Measurements from ENCODE around the gene PIBF1.

PIBF1 gene

DNA sequence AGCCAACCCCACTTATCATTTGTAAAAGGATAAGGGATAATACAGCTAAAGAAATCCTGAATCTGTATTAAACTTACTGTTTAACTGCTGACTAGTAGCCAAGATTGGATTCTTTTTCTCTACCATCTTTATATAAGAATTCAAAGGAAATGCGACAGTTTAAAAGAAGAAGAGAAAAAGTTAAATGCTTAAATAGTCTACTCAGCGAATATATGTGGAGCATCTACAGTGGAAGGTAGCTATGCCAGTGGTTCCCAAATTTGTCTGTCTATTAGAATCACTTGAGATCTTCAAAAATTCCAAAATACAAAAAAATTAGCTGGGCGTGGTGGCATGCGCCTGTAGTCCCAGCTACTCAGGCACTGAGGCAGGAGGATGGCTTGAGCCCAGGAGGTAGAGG, 216.1 kb downstream of the PIBF1 start:
- TF ChIP-seq, protein P1, sequence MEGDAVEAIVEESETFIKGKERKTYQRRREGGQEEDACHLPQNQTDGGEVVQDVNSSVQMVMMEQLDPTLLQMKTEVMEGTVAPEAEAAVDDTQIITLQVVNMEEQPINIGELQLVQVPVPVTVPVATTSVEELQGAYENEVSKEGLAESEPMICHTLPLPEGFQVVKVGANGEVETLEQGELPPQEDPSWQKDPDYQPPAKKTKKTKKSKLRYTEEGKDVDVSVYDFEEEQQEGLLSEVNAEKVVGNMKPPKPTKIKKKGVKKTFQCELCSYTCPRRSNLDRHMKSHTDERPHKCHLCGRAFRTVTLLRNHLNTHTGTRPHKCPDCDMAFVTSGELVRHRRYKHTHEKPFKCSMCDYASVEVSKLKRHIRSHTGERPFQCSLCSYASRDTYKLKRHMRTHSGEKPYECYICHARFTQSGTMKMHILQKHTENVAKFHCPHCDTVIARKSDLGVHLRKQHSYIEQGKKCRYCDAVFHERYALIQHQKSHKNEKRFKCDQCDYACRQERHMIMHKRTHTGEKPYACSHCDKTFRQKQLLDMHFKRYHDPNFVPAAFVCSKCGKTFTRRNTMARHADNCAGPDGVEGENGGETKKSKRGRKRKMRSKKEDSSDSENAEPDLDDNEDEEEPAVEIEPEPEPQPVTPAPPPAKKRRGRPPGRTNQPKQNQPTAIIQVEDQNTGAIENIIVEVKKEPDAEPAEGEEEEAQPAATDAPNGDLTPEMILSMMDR (conservative IDR thresholded peaks at IDR 0.05; ENCODE audit: low read depth, low read length) = no peak

DNA sequence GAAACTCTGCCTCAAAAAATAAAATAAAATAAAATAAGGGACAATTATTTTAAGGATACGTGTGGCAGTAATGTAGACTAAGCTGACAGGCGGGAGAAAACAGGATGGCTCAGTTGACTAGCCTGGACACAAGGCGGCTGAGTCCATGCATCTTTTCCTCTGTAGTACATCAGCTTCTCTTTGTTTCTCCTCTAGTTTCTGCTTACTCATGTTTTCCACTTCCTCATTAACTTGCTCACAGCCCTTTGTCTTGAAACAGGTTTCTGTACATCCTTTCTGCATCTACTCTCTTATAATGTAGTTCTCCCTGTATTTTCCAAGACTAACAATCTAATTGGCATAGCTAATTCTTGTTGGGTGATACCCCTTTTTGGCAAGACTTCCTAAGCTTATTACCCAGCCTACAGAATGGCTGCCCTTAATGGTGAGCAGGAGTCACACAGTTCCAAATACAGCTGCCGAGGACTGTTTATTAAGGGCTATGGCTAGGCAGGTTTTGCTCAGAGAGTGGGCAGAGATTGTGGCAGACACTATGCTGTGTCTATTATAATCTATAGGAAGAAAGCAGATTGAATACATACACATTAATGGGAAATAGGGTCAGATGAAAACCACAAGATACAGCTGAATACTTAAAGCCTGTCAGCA, 218.2 kb downstream of the PIBF1 start:
- H3K9ac ChIP-seq = no peak overlapping the region
- H3K27me3 ChIP-seq (ENCODE audit: insufficient read depth, low read depth) = no peaks in the 10 kb centered on the region
- no peak overlapping the region; the same call in 1 of the 2 replicates for H3K27ac ChIP-seq
- no peak overlapping the region for H2AFZ ChIP-seq (ENCODE audit: low read depth)
- peaks cover 11% of the 10 kb centered on the region for H3K4me1 ChIP-seq (ENCODE audit: low read depth, poor library complexity, severe bottlenecking)
- no peaks in the 10 kb centered on the region for H3K79me2 ChIP-seq (ENCODE audit: insufficient read depth, low read depth)
- 0 out of 2 replicates have a peak overlapping the region, but pooled peaks have one; percentile 17 for H3K4me2 ChIP-seq
- no peak overlapping the region for H3K4me3 ChIP-seq (IDR thresholded peaks at IDR 0.05; ENCODE audit: insufficient read depth, low read depth, low read length)
- TF ChIP-seq, protein P1 (conservative IDR thresholded peaks at IDR 0.05; ENCODE audit: low read depth, low read length) = no peak
- no peaks in the 10 kb centered on the region for H3K36me3 ChIP-seq (ENCODE audit: insufficient read depth)
- no peaks in the 10 kb centered on the region for H4K20me1 ChIP-seq (ENCODE audit: insufficient read depth)

More for the DNA sequence above, 216.1 kb downstream of the PIBF1 start:
- Histone ChIP-seq H3K4me1 (ENCODE audit: low read depth, poor library complexity, severe bottlenecking) (peaks cover 11% of the 10 kb centered on the region), H3K27me3 (ENCODE audit: insufficient read depth, low read depth) (no peaks in the 10 kb centered on the region), H3K4me3 (IDR thresholded peaks at IDR 0.05; ENCODE audit: insufficient read depth, low read depth, low read length) (no peak overlapping the region), H3K27ac (no peak overlapping the region), H3K36me3 (ENCODE audit: insufficient read depth) (no peaks in the 10 kb centered on the region), H4K20me1 (ENCODE audit: insufficient read depth) (no peaks in the 10 kb centered on the region), H3K79me2 (ENCODE audit: insufficient read depth, low read depth) (no peaks in the 10 kb centered on the region), H3K4me2 (no peak overlapping the region), H3K9ac (no peak overlapping the region), H2AFZ (ENCODE audit: low read depth) (no peak overlapping the region)

DNA sequence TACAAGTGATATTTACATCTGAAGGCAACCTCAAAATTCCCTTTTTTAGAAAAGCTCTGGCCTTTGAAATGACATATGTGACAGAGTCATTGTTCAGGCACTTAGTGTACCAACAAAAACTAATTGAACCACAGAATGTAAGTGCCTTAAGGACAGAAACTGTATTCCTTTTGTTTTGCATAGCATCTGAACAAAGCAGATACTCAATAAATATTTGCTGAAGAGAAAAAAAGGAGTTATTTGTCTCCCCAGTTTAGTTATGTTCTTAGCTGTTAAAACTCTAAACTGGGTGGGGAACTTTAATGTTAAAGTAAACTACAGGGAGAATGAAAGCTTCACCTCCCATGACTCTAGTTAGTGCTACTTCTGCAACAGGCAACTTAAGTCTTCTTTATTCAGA, 220.0 kb downstream of the PIBF1 start:
- Histone ChIP-seq H3K4me1 (ENCODE audit: low read depth, poor library complexity, severe bottlenecking) (peaks cover 11% of the 10 kb centered on the region), H3K36me3 (ENCODE audit: insufficient read depth) (no peaks in the 10 kb centered on the region), H3K9ac (no peak overlapping the region), H3K79me2 (ENCODE audit: insufficient read depth, low read depth) (no peaks in the 10 kb centered on the region), H4K20me1 (ENCODE audit: insufficient read depth) (no peaks in the 10 kb centered on the region), H2AFZ (ENCODE audit: low read depth) (no peak overlapping the region), H3K4me3 (IDR thresholded peaks at IDR 0.05; ENCODE audit: insufficient read depth, low read depth, low read length) (no peak overlapping the region), H3K4me2 (no peak overlapping the region), H3K27ac (no peak overlapping the region), H3K27me3 (ENCODE audit: insufficient read depth, low read depth) (no peaks in the 10 kb centered on the region)
- TF ChIP-seq, protein P1 (conservative IDR thresholded peaks at IDR 0.05; ENCODE audit: low read depth, low read length) = no peak

DNA sequence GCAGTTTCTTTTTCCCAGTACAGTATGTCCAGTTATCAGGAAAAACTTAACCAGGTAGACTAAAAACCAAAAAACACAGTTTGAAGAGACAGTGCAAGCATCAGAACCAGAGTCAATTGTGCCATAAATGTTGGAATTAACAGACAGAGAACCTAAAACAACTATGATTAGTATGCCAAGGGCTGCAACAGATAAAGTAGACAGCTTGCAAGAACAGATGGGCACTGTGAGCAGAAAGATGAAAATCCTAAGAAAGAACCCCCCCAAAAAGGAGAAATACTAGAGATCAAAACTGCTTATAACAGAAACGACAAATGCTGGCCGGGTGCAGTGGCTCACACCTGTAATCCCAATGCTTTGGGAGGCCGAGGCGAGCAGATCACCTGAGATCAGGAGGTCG, 229.8 kb downstream of the PIBF1 start:
- no peaks in the 10 kb centered on the region for H3K4me1 ChIP-seq (ENCODE audit: low read depth, poor library complexity, severe bottlenecking)
- H3K27ac ChIP-seq = no peak overlapping the region
- no peaks in the 10 kb centered on the region for H3K36me3 ChIP-seq (ENCODE audit: insufficient read depth)

More for the DNA sequence above, 229.8 kb downstream of the PIBF1 start:
- no peak overlapping the region for H3K4me2 ChIP-seq
- no peak overlapping the region for H2AFZ ChIP-seq (ENCODE audit: low read depth)
- TF ChIP-seq, protein P1 (conservative IDR thresholded peaks at IDR 0.05; ENCODE audit: low read depth, low read length) = no peak
- no peak overlapping the region for H3K4me3 ChIP-seq (IDR thresholded peaks at IDR 0.05; ENCODE audit: insufficient read depth, low read depth, low read length)
- H3K27me3 ChIP-seq (ENCODE audit: insufficient read depth, low read depth) = no peaks in the 10 kb centered on the region
- H4K20me1 ChIP-seq (ENCODE audit: insufficient read depth) = no peaks in the 10 kb centered on the region
- H3K9ac ChIP-seq = no peak overlapping the region
- no peaks in the 10 kb centered on the region for H3K79me2 ChIP-seq (ENCODE audit: insufficient read depth, low read depth)

All from KMS-11 (cell line).